Cardiac fibroblast (primary cell): ENCODE results near the gene TMEM150A.

ENCODE experiments used
- DNase-seq, 2 donors: peaks; one replicate each; pipeline versions ENCODE4 v3.0.0 to v3.0.0-alpha.2; 2010; ENCODE audit warnings: low read depth in 2 of 2
- H3K4me3 ChIP-seq, 2 donors: replicated peaks in 1 of 2; 1 replicate in 1 of 2; 2 replicates in 1 of 2; pipeline ENCODE4 v1.5.1; 2011; ENCODE audit warnings: low read depth in 2 of 2, low read length in 2 of 2, mild to moderate bottlenecking in 2 of 2, moderate library complexity in 1 of 2
- TF ChIP-seq, protein P1 (sequence below): IDR thresholded peaks from one replicate; pipeline ENCODE4 v1.5.1; 2011; ENCODE audit warnings: low read depth, mild to moderate bottlenecking, low read length, inconsistent platforms

TMEM150A gene

DNA sequence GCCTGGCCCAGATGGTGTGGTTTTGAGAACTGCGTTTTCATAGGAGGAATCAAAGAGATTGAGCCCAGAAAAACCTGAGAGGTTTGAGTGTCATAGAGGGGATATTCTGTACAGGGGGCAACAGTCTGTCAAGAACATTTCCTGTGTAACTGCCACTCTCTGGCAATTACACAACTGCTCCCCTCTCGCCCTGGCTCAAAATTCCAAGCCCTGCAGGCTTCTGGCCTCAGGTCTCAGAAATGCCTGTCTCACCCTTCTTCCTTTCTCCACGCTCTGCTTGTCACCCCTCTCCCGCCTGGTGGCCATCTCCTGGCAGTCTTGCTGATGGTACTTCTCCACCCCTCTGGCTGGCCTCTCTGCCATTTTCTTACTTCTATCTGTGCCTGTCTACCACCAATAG lies 14.3 kb downstream of the TMEM150A start:
- TF ChIP-seq, protein P1, sequence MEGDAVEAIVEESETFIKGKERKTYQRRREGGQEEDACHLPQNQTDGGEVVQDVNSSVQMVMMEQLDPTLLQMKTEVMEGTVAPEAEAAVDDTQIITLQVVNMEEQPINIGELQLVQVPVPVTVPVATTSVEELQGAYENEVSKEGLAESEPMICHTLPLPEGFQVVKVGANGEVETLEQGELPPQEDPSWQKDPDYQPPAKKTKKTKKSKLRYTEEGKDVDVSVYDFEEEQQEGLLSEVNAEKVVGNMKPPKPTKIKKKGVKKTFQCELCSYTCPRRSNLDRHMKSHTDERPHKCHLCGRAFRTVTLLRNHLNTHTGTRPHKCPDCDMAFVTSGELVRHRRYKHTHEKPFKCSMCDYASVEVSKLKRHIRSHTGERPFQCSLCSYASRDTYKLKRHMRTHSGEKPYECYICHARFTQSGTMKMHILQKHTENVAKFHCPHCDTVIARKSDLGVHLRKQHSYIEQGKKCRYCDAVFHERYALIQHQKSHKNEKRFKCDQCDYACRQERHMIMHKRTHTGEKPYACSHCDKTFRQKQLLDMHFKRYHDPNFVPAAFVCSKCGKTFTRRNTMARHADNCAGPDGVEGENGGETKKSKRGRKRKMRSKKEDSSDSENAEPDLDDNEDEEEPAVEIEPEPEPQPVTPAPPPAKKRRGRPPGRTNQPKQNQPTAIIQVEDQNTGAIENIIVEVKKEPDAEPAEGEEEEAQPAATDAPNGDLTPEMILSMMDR = no peak
- no peak for DNase-seq
- H3K4me3 ChIP-seq = no peak overlapping the region

DNA sequence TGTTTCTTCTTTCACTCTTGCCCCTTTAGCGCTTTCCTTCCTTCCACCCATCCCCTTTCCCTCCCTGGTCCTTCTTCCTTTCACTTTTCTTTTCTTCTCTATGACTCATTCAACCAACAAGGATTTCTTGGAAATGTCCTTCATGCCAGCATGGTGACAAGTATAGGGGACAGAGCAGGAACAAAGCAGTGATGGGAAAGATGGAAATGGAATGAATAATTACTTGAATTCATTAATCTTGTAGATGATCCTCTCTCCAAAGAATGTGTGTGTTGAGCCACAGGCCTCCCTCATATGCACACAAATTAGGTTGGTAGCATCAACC lies 16.8 kb downstream of the TMEM150A start:
- no peak overlapping the region for H3K4me3 ChIP-seq
- DNase-seq = peak; percentile 36 to 47

DNA sequence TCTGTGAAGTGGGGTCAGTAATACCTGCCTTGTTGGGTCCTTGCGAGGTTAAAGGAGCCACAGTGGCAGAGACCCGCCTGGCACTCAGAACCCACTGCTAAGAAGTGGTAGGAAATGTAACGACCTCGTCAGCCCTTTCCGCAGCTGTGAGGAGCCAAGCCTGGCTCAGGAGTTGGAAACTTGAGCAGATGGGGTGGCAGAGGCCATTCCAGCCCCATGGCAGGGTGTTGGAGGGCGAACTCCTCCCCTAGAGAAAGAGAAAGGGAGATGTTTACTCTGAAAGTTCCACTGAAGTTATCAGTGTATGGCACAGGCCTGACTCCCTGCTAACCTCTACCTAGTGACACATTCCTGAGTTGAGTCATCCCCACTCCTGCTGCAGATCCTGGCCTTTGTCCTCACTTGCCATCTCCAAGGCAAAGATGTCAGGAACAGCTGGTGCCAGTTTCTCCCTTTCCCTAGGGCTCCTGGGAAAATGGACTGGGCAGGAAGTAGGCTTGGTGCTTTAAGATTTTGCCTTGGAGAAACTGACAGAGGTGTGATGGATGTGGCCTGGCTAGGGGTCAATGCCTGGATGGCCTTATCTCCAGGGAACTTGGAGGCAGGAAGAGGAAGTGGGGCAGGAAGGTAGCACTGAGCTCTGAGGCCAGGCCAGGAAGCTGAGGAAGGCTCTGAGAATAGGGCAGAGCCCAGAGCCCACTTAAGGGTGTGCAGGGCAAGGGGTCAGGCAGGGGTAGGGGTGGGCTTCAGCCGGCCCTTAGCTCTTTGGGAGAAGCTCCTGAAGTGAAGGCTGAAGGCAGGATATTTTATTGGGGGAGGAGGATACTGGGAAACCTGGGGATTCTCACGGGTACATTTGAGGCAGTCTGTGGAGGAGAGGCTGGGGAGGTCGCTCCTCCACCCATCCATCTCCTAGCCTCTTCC lies 17.4 kb downstream of the TMEM150A start:
- peak overlapping the region; percentile 57 to 60 for H3K4me3 ChIP-seq
- TF ChIP-seq, protein P1 = no peak
- peak; percentile 70 for DNase-seq

More for the DNA sequence above, 16.8 kb downstream of the TMEM150A start:
- TF ChIP-seq, protein P1 = no peak

DNA sequence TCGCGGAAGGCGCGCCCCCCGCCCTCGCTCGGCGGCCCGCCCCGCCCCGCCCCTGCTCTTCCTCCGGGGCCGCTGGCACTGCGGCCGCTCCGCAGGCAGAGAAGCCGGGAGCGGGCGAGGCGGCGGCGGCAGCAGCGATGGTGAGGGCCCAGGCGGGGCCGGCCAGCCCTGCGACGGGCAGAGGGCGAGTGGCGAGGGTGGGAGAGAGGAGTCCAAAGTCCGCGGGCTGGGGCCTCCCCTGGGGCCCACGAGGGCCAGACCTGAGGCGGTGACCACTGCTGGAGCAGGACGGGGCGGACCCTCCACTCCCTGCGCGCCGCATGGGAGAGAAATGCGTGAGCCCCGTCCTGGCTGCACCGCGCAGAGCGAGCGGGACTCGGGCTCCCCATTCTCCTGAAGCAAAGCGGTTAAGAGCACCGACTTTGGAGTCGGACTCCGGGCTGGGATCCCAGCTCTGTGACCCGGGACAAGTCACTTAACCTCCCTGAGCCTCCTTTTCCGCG lies 18.1 kb downstream of the TMEM150A start, which contains the start of gene VAMP5:
VAMP5 (plus strand) TSS at position 78 of the 503 bp plus-strand sequence; CDS start at position 138, 60 bp downstream.
- TF ChIP-seq, protein P1 = no peak
- H3K4me3 ChIP-seq = peak within 1 kb of the TSS; percentile 57 to 60
- DNase-seq = peak; percentile 22 to 33

DNA sequence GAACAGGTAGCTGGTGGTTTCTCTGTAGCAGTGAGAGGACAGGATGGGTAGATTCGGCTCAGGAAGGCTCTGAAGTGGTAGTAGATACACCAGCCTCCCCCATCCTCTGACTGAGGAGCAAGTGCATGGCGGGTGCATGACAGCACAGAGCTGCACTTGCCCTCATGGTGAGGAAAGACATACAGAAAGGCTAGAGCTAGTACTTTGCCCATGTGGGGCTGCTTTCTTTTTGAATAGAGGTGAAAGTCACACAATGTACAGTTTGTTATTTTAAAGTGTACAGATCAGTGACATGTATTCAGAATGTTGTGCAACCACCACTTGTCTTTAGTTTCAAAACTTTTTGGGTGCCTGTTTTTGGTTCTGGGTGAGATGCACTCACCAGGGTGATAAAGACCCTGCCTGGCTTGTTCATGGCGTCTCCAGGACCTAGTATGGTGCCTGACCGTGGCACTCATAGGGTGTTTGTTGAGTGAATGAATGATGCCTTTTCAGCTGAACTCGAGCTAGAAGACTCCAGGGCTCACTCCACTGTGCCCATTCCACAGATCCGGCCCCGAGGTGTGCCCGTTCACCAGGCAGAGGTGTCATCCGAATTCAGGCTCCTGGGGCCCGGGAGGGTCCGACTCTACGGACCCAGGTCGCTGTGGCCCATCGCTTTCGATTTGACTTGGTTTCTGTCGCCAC lies 18.7 kb downstream of the TMEM150A start:
- TF ChIP-seq, protein P1 = no peak
- DNase-seq = no peak
- peak overlapping the region; percentile 39 to 60 for H3K4me3 ChIP-seq

DNA sequence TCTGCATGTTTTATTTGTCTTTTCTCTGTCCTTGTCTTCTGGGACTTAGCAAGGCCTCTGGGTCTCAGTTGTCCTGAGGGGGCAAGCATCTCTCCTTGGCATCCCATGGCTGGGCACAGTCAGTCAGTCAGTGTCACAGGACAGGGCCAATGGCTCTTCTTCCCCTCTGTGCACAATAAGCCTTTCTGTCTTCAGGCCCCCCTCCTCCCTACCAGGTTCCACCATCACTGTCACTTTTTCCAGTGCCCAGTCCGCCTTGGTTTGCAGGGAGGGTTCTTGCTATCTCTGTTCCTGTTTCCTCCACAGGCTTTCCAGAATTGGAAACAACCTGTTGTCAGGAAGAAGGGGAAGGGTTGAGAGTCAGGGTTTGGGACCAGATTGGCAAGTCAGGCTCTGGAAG lies 20.0 kb downstream of the TMEM150A start:
- TF ChIP-seq, protein P1 = no peak
- DNase-seq = no peak
- H3K4me3 ChIP-seq = no peak overlapping the region
